IMR-90 (cell line): ENCODE measurements around the gene MRPS35. TPM values are rescaled to one million over a fixed set of nuclear protein-coding genes. Genes with fewer than 3 reads are reported as not detected.

Source experiments
- ATAC-seq: fragments of 200-7000 bp; cut with Tn5 transposase; 2 replicates; pipeline ENCODE4 v1.9.1; 2020; ENCODE audit warnings: low read depth, mild to moderate bottlenecking, moderate library complexity
- BruUV-seq: library from RNA; stranded (reverse); fragments of 400-500 nt; replicated peaks from 2 replicates; lab custom pipeline; 2021; lab: Mats Ljungman, UMichigan
- CTCF ChIA-PET: fragments of 300-600 bp; formaldehyde crosslinking; extraction: SDS; loops from one replicate; lab custom pipeline; 2021; ENCODE audit warnings: antibody characterized with exemption; lab: Yijun Ruan, JAX
- POLR2A ChIA-PET: fragments of 300-600 bp; sonication (Branson Sonifier 250); formaldehyde crosslinking; loops from one replicate; lab custom pipeline; 2022; ENCODE audit warnings: antibody characterized with exemption; ENCODE audit not compliant: unreplicated experiment; lab: Charles Lee
- DNase-seq: peaks from one replicate; pipeline ENCODE4 v3.0.0; 2013
- H2AFZ ChIP-seq: replicated peaks from 2 replicates; pipeline ENCODE3; 2013; ENCODE audit warnings: low read length, mild to moderate bottlenecking; ENCODE audit not compliant: poor library complexity
- H2AK5ac ChIP-seq: 2 replicates; pipeline ENCODE4 v1.6.1; 2013; ENCODE audit warnings: low read depth, low read length, inconsistent platforms
- H2AK9ac ChIP-seq: replicated peaks from 2 replicates; pipeline ENCODE3; 2013; ENCODE audit warnings: mild to moderate bottlenecking, low read depth, low read length, moderate library complexity; ENCODE audit not compliant: poor library complexity
- H2BK120ac ChIP-seq: 2 replicates; pipeline ENCODE4 v1.6.1; 2013; ENCODE audit warnings: low read depth, low read length, inconsistent platforms
- H2BK15ac ChIP-seq: 3 replicates; pipeline ENCODE4 v1.6.1; 2013; ENCODE audit warnings: low read depth, low read length, inconsistent platforms
- H2BK20ac ChIP-seq: 2 replicates; pipeline ENCODE4 v1.6.1; 2013; ENCODE audit warnings: low read depth, mild to moderate bottlenecking, inconsistent platforms, low read length, moderate library complexity
- H2BK5ac ChIP-seq: 2 replicates; pipeline ENCODE4 v1.6.1; 2013; ENCODE audit warnings: mild to moderate bottlenecking, low read depth, low read length, inconsistent platforms; ENCODE audit not compliant: poor library complexity, severe bottlenecking
- H3K14ac ChIP-seq: replicated peaks from 2 replicates; pipeline ENCODE4 v1.6.1; 2013; ENCODE audit warnings: low read depth, low read length, inconsistent platforms
- H3K18ac ChIP-seq: 2 replicates; pipeline ENCODE4 v1.6.1; 2013; ENCODE audit warnings: low read depth, low read length, control low read depth
- H3K23ac ChIP-seq: 2 replicates; pipeline ENCODE4 v1.6.1; 2013; ENCODE audit warnings: low read depth, low read length, inconsistent platforms
- H3K27ac ChIP-seq: 2 replicates; pipeline ENCODE4 v1.5.1; 2013; ENCODE audit warnings: mild to moderate bottlenecking, control low read depth, low read length; ENCODE audit not compliant: insufficient read depth
- H3K27me3 ChIP-seq: 2 replicates; pipeline ENCODE4 v1.6.1; 2013; ENCODE audit warnings: low read length; ENCODE audit not compliant: control insufficient read depth, insufficient read depth
- H3K36me3 ChIP-seq: 2 replicates; pipeline ENCODE4 v1.6.1; 2013; ENCODE audit warnings: low read length, mixed read lengths; ENCODE audit not compliant: control insufficient read depth, insufficient read depth
- H3K4ac ChIP-seq: 2 replicates; pipeline ENCODE4 v1.6.1; 2013; ENCODE audit warnings: low read depth, low read length, inconsistent platforms
- H3K4me1 ChIP-seq: 2 replicates; pipeline ENCODE4 v1.6.1; 2013; ENCODE audit warnings: low read length, mixed read lengths; ENCODE audit not compliant: control insufficient read depth, insufficient read depth
- H3K4me2 ChIP-seq: 2 replicates; pipeline ENCODE4 v1.6.1; 2013; ENCODE audit warnings: low read depth, mild to moderate bottlenecking, control low read depth, low read length, moderate library complexity
- H3K4me3 ChIP-seq: 2 replicates; pipeline ENCODE4 v1.5.1; 2013; ENCODE audit warnings: low read depth, mild to moderate bottlenecking, control low read depth, low read length, moderate library complexity; ENCODE audit not compliant: insufficient read depth
- H3K56ac ChIP-seq: 2 replicates; pipeline ENCODE4 v1.6.1; 2013; ENCODE audit warnings: low read length, inconsistent platforms; ENCODE audit not compliant: insufficient read depth; ENCODE audit errors: extremely low read depth
- H3K79me1 ChIP-seq, 2 experiments: 2 replicates each; pipeline ENCODE4 v1.6.1; 2013; ENCODE audit warnings: low read length in 2 of 2, inconsistent platforms in 1 of 2, low read depth in 1 of 2
- H3K9ac ChIP-seq: 2 replicates; pipeline ENCODE4 v1.6.1; 2013; ENCODE audit warnings: low read depth, low read length, control low read depth
- H3K9me1 ChIP-seq: 2 replicates; pipeline ENCODE4 v1.6.1; 2013; ENCODE audit warnings: low read length, inconsistent platforms; ENCODE audit not compliant: insufficient read depth
- H3K9me3 ChIP-seq: 2 replicates; pipeline ENCODE4 v1.6.1; 2013; ENCODE audit warnings: low read length; ENCODE audit not compliant: control insufficient read depth, insufficient read depth
- H4K20me1 ChIP-seq: 2 replicates; pipeline ENCODE4 v1.6.1; 2013; ENCODE audit warnings: low read length, inconsistent platforms; ENCODE audit not compliant: insufficient read depth
- H4K5ac ChIP-seq: 2 replicates; pipeline ENCODE4 v1.6.1; 2013; ENCODE audit warnings: mild to moderate bottlenecking, low read depth, low read length, control low read depth
- H4K8ac ChIP-seq, 2 experiments: 2 replicates each; pipeline ENCODE4 v1.6.1; 2013; ENCODE audit warnings: low read depth in 2 of 2, low read length in 2 of 2, control low read depth in 1 of 2, inconsistent platforms in 1 of 2
- H4K91ac ChIP-seq: 2 replicates; pipeline ENCODE4 v1.6.1; 2013; ENCODE audit warnings: low read depth, low read length, inconsistent platforms; ENCODE audit not compliant: insufficient read depth
- ELK1 ChIP-seq: fragments of 150-350 bp; IDR thresholded peaks from 2 replicates; pipeline ENCODE4 v1.6.1; 2016; ENCODE audit warnings: low read depth, mild to moderate bottlenecking, low read length, moderate library complexity, borderline replicate concordance
- MAFK ChIP-seq: IDR thresholded peaks from 2 replicates; pipeline ENCODE4 v1.6.1; 2012; ENCODE audit warnings: low read depth, low read length, improper control_type of control experiment
- MAZ ChIP-seq: IDR thresholded peaks from 2 replicates; pipeline ENCODE4 v1.6.1; 2012; ENCODE audit warnings: low read depth, mild to moderate bottlenecking, low read length, improper control_type of control experiment, moderate library complexity, borderline replicate concordance
- NFE2L2 ChIP-seq: fragments of 150-350 bp; IDR thresholded peaks from 2 replicates; pipeline ENCODE4 v1.6.1; 2016; ENCODE audit warnings: low read depth, mild to moderate bottlenecking, low read length
- RAD21 ChIP-seq: IDR thresholded peaks from 2 replicates; pipeline ENCODE4 v1.6.1; 2012; ENCODE audit warnings: low read length, improper control_type of control experiment
- SMC3 ChIP-seq: fragments of 150-350 bp; IDR thresholded peaks from 2 replicates; pipeline ENCODE4 v1.6.1; 2016; ENCODE audit warnings: low read depth, mild to moderate bottlenecking, antibody characterized with exemption, low read length, moderate library complexity
- WGBS, 2 experiments: methylation state at CpG; one replicate each; pipeline versions ENCODE4 v1.1.5 to v1.1.7; 2013; ENCODE audit warnings: missing lambda C conversion rate in 2 of 2; ENCODE audit not compliant: insufficient read length in 1 of 2; ENCODE audit errors: extremely low coverage in 2 of 2; 5-methylcytosine and 5-hydroxymethylcytosine counted together
- dilution Hi-C: fragments of 300-500 bp; cut with HindIII; formaldehyde crosslinking; loops from one replicate; pipeline ENCODE4 v1.14.3; 2018; ENCODE audit warnings: low sequenced_read_pairs; ENCODE audit not compliant: unreplicated experiment
- in situ Hi-C: fragments of 300-500 bp; cut with MboI; formaldehyde crosslinking; loops from 3 replicates; pipeline ENCODE4 v1.14.3; 2019; ENCODE audit warnings: low sequenced_read_pairs, inconsistent platforms, mixed read lengths
- intact Hi-C: fragments of 100-400 bp; cut with micrococcal nuclease; formaldehyde crosslinking; loops from 2 replicates; pipeline ENCODE4 v1.10.0; 2022
- polyA plus RNA-seq, 3 experiments: library from polyadenylated mRNA; depleted of rRNA; stranded (reverse); fragments of >200 nt; gene quantifications; 2 replicates each; pipeline ENCODE4 v1.2.3, GENCODE V29; 2012; ENCODE audit warnings: low replicate concordance in 1 of 3
- total RNA-seq: library from RNA; depleted of rRNA; stranded (reverse); fragments of >200 nt; gene quantifications from 2 replicates; pipeline ENCODE4 v1.2.3, GENCODE V29; 2012

The MRPS35 gene
- total and polyA plus RNA-seq, 2 of the 4 experiments (the other 2 are of a cell fraction), result 27.4 to 40.1 TPM

DNA sequence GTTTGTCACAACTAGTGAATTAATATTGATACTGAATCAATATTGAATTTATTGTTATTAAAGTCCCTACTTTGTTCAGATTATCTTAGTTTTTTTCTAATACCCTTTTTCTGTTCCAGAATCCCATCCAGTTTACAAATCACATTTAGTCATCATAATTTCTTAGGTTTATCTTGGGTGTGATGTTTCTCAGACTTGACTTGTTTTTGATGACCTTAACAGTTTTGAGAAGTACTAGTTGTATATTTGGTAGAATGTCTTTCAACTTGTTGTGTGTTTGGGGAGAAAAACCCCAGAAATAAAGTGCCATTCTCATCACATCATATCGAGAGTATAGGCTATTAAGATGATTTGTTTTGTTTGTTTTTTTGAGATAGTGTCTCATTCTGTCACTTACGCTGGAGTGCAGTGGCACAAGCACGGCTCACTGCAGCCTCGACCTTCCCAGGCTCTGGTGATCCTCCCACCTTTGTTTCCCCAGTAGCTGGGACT, 19.5 kb downstream of the MRPS35 start:
- no peak overlapping the region for H3K27ac ChIP-seq
- no peak overlapping the region for H4K5ac ChIP-seq
- H3K14ac ChIP-seq, result no peak overlapping the region
- no peak overlapping the region for H3K4ac ChIP-seq
- no peaks in the 10 kb centered on the region for H3K27me3 ChIP-seq
- no peak overlapping the region for H4K8ac ChIP-seq
- no peak for TF ChIP-seq ELK1
- no peak for TF ChIP-seq NFE2L2
- no peak for TF ChIP-seq SMC3
- no peak for TF ChIP-seq MAZ
- TF ChIP-seq RAD21, result no peak
- TF ChIP-seq MAFK, result peak; percentile 74
- intact Hi-C loops, result loop anchor here (5.0 to 10.0 kb wide), 2 partner anchors 92 to 1265 kb away; no protein-coding TSS in a partner anchor
- H2BK15ac ChIP-seq, result no peak overlapping the region
- H3K23ac ChIP-seq, result no peak overlapping the region
- ChIA-PET CTCF (no interaction called here), POLR2A (no interaction called here)
- no peak overlapping the region for H3K18ac ChIP-seq
- no peak overlapping the region for H2AFZ ChIP-seq
- no peaks in the 10 kb centered on the region for H3K9me1 ChIP-seq
- H3K79me1 ChIP-seq, result peaks cover 9 to 16% of the 10 kb centered on the region in 2 experiments
- H2BK120ac ChIP-seq, result no peak overlapping the region
- H3K4me2 ChIP-seq, result no peak overlapping the region
- no peak overlapping the region for H2AK9ac ChIP-seq
- no peak overlapping the region for H2AK5ac ChIP-seq
- ATAC-seq (no peak), DNase-seq (no peak)
- H3K4me3 ChIP-seq, result no peak overlapping the region
- H4K20me1 ChIP-seq, result no peaks in the 10 kb centered on the region
- H4K91ac ChIP-seq, result no peak overlapping the region
- no peak overlapping the region for H3K9ac ChIP-seq
- in situ Hi-C loops, result loop anchor here (5.0 to 25.0 kb wide), 3 partner anchors 217 to 1257 kb away; no protein-coding TSS in a partner anchor
- dilution Hi-C loops, result no loop called here
- no peak overlapping the region for H3K56ac ChIP-seq
- BruUV-seq, result no TSS peak
- no peaks in the 10 kb centered on the region for H3K4me1 ChIP-seq
- H2BK5ac ChIP-seq, result no peak overlapping the region
- 100% methylated on average over 1 of the region's 4 CpGs; no CpG with 5 or more reads in 1 of the 2 experiments for WGBS, 2 experiments
- H2BK20ac ChIP-seq, result no peak overlapping the region
- H3K9me3 ChIP-seq, result no peaks in the 10 kb centered on the region
- H3K36me3 ChIP-seq, result peaks cover 17% of the 10 kb centered on the region
